HFF-Myc (cell line): ENCODE data around the gene STX7.
A peak's percentile ranks its signal among the peaks of the same experiment; 100 is the strongest.

Source experiments
- DNase-seq: peaks from one replicate; pipeline ENCODE4 v3.0.0-alpha.2; 2011; ENCODE audit warnings: low read depth; ENCODE audit errors: extremely low read depth
- H3K4me3 ChIP-seq: replicated peaks from 2 replicates; pipeline ENCODE4 v1.5.1; 2011; ENCODE audit warnings: low read depth, mild to moderate bottlenecking, control low read depth, low read length
- TF ChIP-seq, protein P1 (sequence below): IDR thresholded peaks from 2 replicates; pipeline ENCODE4 v1.5.1; 2012; ENCODE audit warnings: mild to moderate bottlenecking, low read depth, low read length, control low read depth; ENCODE audit errors: missing control alignments

The STX7 gene

GRCh38 chr6:132446855-132447241, 66.1 kb downstream of the STX7 start:
- no peak for DNase-seq

GRCh38 chr6:132446141-132446854, 66.6 kb downstream of the STX7 start:
- H3K4me3 ChIP-seq = no peak overlapping the region
- TF ChIP-seq, protein P1, sequence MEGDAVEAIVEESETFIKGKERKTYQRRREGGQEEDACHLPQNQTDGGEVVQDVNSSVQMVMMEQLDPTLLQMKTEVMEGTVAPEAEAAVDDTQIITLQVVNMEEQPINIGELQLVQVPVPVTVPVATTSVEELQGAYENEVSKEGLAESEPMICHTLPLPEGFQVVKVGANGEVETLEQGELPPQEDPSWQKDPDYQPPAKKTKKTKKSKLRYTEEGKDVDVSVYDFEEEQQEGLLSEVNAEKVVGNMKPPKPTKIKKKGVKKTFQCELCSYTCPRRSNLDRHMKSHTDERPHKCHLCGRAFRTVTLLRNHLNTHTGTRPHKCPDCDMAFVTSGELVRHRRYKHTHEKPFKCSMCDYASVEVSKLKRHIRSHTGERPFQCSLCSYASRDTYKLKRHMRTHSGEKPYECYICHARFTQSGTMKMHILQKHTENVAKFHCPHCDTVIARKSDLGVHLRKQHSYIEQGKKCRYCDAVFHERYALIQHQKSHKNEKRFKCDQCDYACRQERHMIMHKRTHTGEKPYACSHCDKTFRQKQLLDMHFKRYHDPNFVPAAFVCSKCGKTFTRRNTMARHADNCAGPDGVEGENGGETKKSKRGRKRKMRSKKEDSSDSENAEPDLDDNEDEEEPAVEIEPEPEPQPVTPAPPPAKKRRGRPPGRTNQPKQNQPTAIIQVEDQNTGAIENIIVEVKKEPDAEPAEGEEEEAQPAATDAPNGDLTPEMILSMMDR = no peak
- DNase-seq = no peak

More at GRCh38 chr6:132446855-132447241, 66.1 kb downstream of the STX7 start:
- TF ChIP-seq, protein P1 = no peak
- no peak overlapping the region for H3K4me3 ChIP-seq

DNA sequence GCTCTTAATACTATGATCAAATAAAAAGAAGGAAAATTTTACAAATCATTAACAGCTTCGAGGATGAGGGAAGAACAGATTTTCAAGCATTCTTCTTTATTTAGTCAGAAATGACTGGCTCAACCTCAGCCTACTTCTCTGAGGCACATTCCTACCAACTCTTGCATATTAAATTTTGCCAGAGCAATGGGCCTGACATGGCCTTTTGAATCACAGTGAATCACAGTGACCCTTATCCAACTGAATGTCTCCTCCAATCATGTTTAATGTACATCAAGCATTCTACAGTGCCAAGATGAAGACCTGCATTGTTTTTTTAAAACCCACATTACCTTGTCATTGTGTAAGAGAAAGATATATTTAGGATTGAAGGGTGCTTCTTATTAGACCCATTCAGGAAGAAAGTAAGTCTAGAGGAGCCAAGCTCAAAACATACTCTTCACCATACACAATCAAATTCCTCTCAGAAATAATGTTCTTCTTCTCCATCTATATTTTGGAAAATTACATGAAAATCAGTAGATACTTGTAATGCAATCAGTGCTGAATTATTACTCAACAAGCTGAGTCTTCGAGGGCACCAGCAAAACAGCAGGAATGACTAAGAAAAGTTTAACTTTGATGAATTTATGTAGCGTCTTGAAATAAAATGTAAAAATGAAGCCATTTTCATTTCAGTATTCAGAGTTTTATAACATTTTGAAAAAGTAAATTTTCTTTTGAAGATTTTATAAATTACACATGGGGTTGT, 67.5 kb downstream of the STX7 start:
- no peak overlapping the region for H3K4me3 ChIP-seq
- TF ChIP-seq, protein P1 = no peak
- peak; percentile 68 for DNase-seq

DNA sequence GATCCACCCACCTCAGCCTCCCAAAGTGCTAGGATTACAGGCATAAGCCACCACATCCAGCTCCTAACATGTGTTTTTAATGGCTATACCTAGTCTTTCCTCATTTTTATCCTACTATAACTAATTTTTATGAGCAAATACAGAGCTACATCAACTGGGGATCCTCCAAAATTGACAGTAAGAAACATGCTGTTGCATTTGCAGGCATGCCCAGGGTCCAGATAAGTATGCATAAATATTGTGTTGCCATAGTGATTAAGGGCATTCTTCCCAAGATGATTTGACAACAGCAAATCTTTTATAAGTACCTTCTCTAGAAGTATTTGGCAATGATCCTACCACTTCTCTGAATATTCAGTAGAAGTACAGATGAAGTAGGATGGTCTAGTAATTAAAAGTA, 69.7 kb downstream of the STX7 start:
- TF ChIP-seq, protein P1 = no peak
- no peak overlapping the region for H3K4me3 ChIP-seq
- DNase-seq = peak; percentile 67

- no peak for DNase-seq
- TF ChIP-seq, protein P1 = no peak
- no peak overlapping the region for H3K4me3 ChIP-seq
Observed at GRCh38 chr6:132430110-132430509, 82.8 kb downstream of the STX7 start.

GRCh38 chr6:132425176-132425575, 87.7 kb downstream of the STX7 start:
- no peak overlapping the region for H3K4me3 ChIP-seq
- TF ChIP-seq, protein P1 = no peak
- DNase-seq = no peak
